K562 (cell line): ENCODE measurements around the gene SGPL1. TPM values are rescaled to one million over a fixed set of nuclear protein-coding genes. Genes with fewer than 3 reads are reported as not detected.

Source experiments
- CBX3 ChIP-seq, 2 experiments: IDR thresholded peaks; 1 replicate in 1 of 2; 2 replicates in 1 of 2; pipeline ENCODE4 v1.6.1; 2012; ENCODE audit warnings: inconsistent platforms in 2 of 2, low read length in 2 of 2, borderline replicate concordance in 1 of 2, control low read depth in 1 of 2
- CHD1 ChIP-seq: fragments of 200-600 bp; sonication (generic); IDR thresholded peaks from one replicate; pipeline ENCODE4 v1.6.1; 2012; ENCODE audit warnings: mild to moderate bottlenecking, moderate library complexity, low read length, inconsistent platforms
- GABPB1 ChIP-seq: sonication (generic); formaldehyde crosslinking; IDR thresholded peaks from 2 replicates; pipeline ENCODE4 v1.8.0; 2022; ENCODE audit warnings: mild to moderate bottlenecking, missing genetic modification reagents
- HDAC8 ChIP-seq: fragments of 450-650 bp; IDR thresholded peaks from 2 replicates; pipeline ENCODE4 v1.6.1; 2016; ENCODE audit warnings: mild to moderate bottlenecking, missing genetic modification characterization, moderate library complexity, missing compliant biosample characterization
- MIER1 ChIP-seq: fragments of 450-650 bp; IDR thresholded peaks from 2 replicates; pipeline ENCODE4 v1.6.1; 2016; ENCODE audit warnings: antibody characterized with exemption, mild to moderate bottlenecking, low read depth
- MTA2 ChIP-seq: fragments of 450-650 bp; IDR thresholded peaks from 2 replicates; pipeline ENCODE4 v1.6.1; 2016; ENCODE audit warnings: low read depth
- NCOR1 ChIP-seq: fragments of 450-650 bp; IDR thresholded peaks from 2 replicates; pipeline ENCODE4 v1.6.1; 2016; ENCODE audit warnings: mild to moderate bottlenecking, moderate library complexity
- NR1H2 ChIP-seq: sonication (generic); formaldehyde crosslinking; IDR thresholded peaks from 2 replicates; pipeline ENCODE4 v1.4.0; 2020; ENCODE audit warnings: mild to moderate bottlenecking, missing genetic modification reagents
- PCBP2 ChIP-seq: fragments of 200-400 bp; formaldehyde crosslinking; IDR thresholded peaks from 2 replicates; pipeline ENCODE4 v1.6.1; 2018; ENCODE audit warnings: low read length, low read depth, mild to moderate bottlenecking, moderate library complexity; ENCODE audit not compliant: poor library complexity, severe bottlenecking
- PTBP1 ChIP-seq: fragments of 200-400 bp; formaldehyde crosslinking; IDR thresholded peaks from 2 replicates; pipeline ENCODE4 v1.6.1; 2017; ENCODE audit warnings: low read depth, low read length
- PTRF ChIP-seq: fragments of 450-650 bp; IDR thresholded peaks from 2 replicates; pipeline ENCODE4 v1.6.1; 2016; ENCODE audit warnings: mild to moderate bottlenecking, missing genetic modification characterization, missing compliant biosample characterization
- SIN3B ChIP-seq: fragments of 450-650 bp; IDR thresholded peaks from 2 replicates; pipeline ENCODE4 v1.6.1; 2017; ENCODE audit warnings: low read depth, mild to moderate bottlenecking, moderate library complexity
- SMAD1 ChIP-seq: fragments of 150-350 bp; IDR thresholded peaks from 2 replicates; pipeline ENCODE4 v1.6.1; 2014; ENCODE audit warnings: low read length, low read depth; ENCODE audit not compliant: partially characterized antibody
- TFAM ChIP-seq: fragments of 250-450 bp; sonication (Bioruptor Pico); conservative IDR thresholded peaks from 2 replicates; pipeline ENCODE4 v1.5.0; 2021; ENCODE audit warnings: mild to moderate bottlenecking, moderate library complexity
- ZBED1 ChIP-seq: IDR thresholded peaks from 2 replicates; pipeline ENCODE4 v1.6.1; 2014
- ZNF274 ChIP-seq: IDR thresholded peaks from 2 replicates; pipeline ENCODE4 v1.6.1; 2011; ENCODE audit warnings: low read depth, mild to moderate bottlenecking, low read length, moderate library complexity, borderline replicate concordance
- ZNF699 ChIP-seq: fragments of 250-450 bp; sonication (Bioruptor Pico); IDR thresholded peaks from 2 replicates; pipeline ENCODE4 v1.8.0; 2021; ENCODE audit warnings: mild to moderate bottlenecking, moderate library complexity; ENCODE audit not compliant: insufficient replicate concordance
- polyA plus RNA-seq, 8 experiments: library from polyadenylated mRNA; depleted of rRNA in 4 of 8; stranded (reverse) in 5 of 8; unstranded in 3 of 8; fragments of >200 nt; fragmentation: Nextera tagmentation in 2 of 8; fragmentation: Illumina TruSeq in 1 of 8; extraction: Ambion mirVana in 2 of 8; extraction: Trizol in 1 of 8; gene quantifications; 2 replicates each; pipeline versions ENCODE4 v1.2.1 to v1.2.3, GENCODE V29; 2011 to 2014; ENCODE audit warnings: inconsistent platforms in 1 of 8, missing spikeins in 1 of 8
- total RNA-seq, 7 experiments: library from RNA; depleted of rRNA in 6 of 7; stranded (reverse); fragments of >200 nt in 6 of 7; fragmentation: Illumina TruSeq in 2 of 7; extraction: Trizol in 2 of 7; gene quantifications; 2 replicates each; pipeline versions ENCODE4 v1.2.1 to v1.2.3, GENCODE V29; 2011 to 2021; ENCODE audit warnings: low replicate concordance in 1 of 7
- TF ChIP-seq, protein P1 (sequence below): fragments of 450-650 bp; formaldehyde crosslinking; IDR thresholded peaks from 2 replicates; pipeline ENCODE4 v1.4.0; 2020; ENCODE audit warnings: mild to moderate bottlenecking, mixed read lengths
- TF ChIP-seq, protein P2 (sequence below): fragments of 250-450 bp; sonication (Bioruptor Pico); IDR thresholded peaks from 2 replicates; pipeline ENCODE4 v1.5.0; 2021; ENCODE audit warnings: mild to moderate bottlenecking, borderline replicate concordance
- TF ChIP-seq, protein P3 (sequence below): IDR thresholded peaks from 2 replicates; pipeline ENCODE4 v1.6.1; 2016; ENCODE audit warnings: missing genetic modification characterization, missing compliant biosample characterization
- TF ChIP-seq, protein P4 (sequence below), 3 experiments: fragments of 200-800 bp in 1 of 3; fragments of 250-450 bp in 1 of 3; fragments of 450-650 bp in 1 of 3; sonication (Bioruptor Pico) in 1 of 3; sonication (Bioruptor generic) in 1 of 3; formaldehyde crosslinking in 1 of 3; IDR thresholded peaks; 2 replicates each; pipeline versions ENCODE4 v1.6.1 to v1.8.0; 2016 to 2022; ENCODE audit warnings: mild to moderate bottlenecking in 2 of 3, missing genetic modification characterization in 2 of 3, missing compliant biosample characterization in 1 of 3, moderate library complexity in 1 of 3

SGPL1 gene
- total and polyA plus RNA-seq, 9 of the 15 experiments (the other 6 are each of a cell fraction or from before 2014, with no cell fraction given): 6.0 to 18.0 (median 8.7) TPM

DNA sequence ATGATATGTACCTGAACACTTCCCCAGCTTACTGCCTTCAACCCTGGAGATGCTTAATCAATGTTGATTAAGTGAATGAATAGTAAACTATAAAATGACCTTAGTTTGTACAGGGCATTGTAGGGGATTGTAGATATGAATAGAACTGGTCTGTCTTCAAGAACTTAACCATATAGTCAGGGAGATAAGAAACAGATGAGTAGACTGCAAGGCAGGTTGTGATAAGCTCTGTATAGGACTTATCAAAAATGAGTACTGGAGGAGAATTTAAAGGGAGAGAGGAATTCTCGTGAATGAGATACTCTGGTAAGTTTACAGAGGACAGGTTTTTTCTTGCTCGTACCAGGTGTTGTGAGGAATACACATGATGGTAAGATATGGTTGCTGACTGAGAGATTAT lies 27.6 kb downstream of the SGPL1 start (continued):
- TF ChIP-seq, protein P1, sequence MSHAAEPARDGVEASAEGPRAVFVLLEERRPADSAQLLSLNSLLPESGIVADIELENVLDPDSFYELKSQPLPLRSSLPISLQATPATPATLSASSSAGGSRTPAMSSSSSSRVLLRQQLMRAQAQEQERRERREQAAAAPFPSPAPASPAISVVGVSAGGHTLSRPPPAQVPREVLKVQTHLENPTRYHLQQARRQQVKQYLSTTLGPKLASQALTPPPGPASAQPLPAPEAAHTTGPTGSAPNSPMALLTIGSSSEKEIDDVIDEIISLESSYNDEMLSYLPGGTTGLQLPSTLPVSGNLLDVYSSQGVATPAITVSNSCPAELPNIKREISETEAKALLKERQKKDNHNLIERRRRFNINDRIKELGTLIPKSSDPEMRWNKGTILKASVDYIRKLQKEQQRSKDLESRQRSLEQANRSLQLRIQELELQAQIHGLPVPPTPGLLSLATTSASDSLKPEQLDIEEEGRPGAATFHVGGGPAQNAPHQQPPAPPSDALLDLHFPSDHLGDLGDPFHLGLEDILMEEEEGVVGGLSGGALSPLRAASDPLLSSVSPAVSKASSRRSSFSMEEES (CRISPR knock-in tag): no peak
- TF ChIP-seq TFAM (no peak), PTBP1 (no peak), GABPB1 (CRISPR knock-in tag) (no peak), CHD1 (no peak), SIN3B (no peak), SMAD1 (no peak), ZBED1 (no peak), PCBP2 (no peak), ZNF274 (no peak), MTA2 (peak; percentile 33; the same call in 1 of the 2 replicates), MIER1 (no peak), ZNF699 (CRISPR knock-in tag) (no peak), PTRF (tag) (no peak), CBX3 (IDR thresholded peaks at IDR 0.05; ENCODE audit: borderline replicate concordance in 1 of 2, low read length in 2 of 2) (no peak), NCOR1 (peak; percentile 44), HDAC8 (tag) (no peak), NR1H2 (CRISPR knock-in tag) (no peak)
- TF ChIP-seq, protein P2, sequence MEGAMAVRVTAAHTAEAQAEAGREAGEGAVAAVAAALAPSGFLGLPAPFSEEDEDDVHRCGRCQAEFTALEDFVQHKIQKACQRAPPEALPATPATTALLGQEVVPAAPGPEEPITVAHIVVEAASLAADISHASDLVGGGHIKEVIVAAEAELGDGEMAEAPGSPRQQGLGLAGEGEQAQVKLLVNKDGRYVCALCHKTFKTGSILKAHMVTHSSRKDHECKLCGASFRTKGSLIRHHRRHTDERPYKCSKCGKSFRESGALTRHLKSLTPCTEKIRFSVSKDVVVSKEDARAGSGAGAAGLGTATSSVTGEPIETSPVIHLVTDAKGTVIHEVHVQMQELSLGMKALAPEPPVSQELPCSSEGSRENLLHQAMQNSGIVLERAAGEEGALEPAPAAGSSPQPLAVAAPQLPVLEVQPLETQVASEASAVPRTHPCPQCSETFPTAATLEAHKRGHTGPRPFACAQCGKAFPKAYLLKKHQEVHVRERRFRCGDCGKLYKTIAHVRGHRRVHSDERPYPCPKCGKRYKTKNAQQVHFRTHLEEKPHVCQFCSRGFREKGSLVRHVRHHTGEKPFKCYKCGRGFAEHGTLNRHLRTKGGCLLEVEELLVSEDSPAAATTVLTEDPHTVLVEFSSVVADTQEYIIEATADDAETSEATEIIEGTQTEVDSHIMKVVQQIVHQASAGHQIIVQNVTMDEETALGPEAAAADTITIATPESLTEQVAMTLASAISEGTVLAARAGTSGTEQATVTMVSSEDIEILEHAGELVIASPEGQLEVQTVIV (CRISPR knock-in tag): no peak
- TF ChIP-seq, protein P3, sequence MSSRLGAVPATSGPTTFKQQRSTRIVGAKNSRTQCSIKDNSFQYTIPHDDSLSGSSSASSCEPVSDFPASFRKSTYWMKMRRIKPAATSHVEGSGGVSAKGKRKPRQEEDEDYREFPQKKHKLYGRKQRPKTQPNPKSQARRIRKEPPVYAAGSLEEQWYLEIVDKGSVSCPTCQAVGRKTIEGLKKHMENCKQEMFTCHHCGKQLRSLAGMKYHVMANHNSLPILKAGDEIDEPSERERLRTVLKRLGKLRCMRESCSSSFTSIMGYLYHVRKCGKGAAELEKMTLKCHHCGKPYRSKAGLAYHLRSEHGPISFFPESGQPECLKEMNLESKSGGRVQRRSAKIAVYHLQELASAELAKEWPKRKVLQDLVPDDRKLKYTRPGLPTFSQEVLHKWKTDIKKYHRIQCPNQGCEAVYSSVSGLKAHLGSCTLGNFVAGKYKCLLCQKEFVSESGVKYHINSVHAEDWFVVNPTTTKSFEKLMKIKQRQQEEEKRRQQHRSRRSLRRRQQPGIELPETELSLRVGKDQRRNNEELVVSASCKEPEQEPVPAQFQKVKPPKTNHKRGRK: no peak
- TF ChIP-seq, protein P4, sequence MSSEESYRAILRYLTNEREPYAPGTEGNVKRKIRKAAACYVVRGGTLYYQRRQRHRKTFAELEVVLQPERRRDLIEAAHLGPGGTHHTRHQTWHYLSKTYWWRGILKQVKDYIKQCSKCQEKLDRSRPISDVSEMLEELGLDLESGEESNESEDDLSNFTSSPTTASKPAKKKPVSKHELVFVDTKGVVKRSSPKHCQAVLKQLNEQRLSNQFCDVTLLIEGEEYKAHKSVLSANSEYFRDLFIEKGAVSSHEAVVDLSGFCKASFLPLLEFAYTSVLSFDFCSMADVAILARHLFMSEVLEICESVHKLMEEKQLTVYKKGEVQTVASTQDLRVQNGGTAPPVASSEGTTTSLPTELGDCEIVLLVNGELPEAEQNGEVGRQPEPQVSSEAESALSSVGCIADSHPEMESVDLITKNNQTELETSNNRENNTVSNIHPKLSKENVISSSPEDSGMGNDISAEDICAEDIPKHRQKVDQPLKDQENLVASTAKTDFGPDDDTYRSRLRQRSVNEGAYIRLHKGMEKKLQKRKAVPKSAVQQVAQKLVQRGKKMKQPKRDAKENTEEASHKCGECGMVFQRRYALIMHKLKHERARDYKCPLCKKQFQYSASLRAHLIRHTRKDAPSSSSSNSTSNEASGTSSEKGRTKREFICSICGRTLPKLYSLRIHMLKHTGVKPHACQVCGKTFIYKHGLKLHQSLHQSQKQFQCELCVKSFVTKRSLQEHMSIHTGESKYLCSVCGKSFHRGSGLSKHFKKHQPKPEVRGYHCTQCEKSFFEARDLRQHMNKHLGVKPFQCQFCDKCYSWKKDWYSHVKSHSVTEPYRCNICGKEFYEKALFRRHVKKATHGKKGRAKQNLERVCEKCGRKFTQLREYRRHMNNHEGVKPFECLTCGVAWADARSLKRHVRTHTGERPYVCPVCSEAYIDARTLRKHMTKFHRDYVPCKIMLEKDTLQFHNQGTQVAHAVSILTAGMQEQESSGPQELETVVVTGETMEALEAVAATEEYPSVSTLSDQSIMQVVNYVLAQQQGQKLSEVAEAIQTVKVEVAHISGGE (CRISPR knock-in tag; IDR thresholded peaks at IDR 0.05): peak in 1 of 3 experiments; percentile 31; a peak in 1 of 6 replicates
